ENCODE results near the gene ARID3B. TPM values are rescaled to one million over a fixed set of nuclear protein-coding genes. Genes with fewer than 3 reads are reported as not detected.

The ARID3B gene
- polyA plus RNA-seq, 1 of the 3 experiments (the other 2 are of a cell fraction): 3.0 TPM

DNA sequence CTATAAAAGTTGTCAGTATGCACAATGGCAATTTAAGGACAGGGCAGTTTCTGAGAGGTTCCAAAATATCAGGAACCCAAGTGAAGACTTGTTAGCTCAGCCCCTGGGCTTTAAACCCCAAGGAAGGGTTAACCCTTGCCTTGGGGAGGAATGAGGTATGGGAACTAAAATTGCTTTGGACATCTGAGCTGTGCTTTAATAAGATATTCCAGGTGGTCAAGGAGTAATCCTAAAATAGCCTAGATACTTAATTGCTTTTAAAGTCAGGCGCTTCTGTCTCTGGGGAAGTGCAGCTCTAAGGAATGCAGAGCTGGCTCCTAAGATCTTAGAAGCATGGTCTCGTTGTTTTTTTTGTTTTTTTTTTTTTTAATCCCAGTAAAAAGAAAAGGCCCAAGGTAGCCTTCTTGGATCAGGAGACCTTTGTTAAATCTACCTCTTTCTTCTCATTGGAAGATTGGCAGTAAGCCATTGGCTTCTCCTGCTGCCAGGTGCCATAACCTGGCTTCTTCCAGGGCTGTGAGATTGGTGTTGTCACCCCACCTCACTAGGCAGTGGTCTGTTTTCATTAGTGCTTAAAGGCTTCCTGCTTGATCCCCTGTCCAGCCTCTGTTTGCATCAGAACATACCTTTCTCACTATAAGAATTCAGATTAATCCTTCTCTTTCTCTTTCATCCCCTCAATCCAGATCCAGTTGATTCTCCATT is 24.5 kb downstream of the ARID3B start:
- H3K4me2 ChIP-seq: no peak overlapping the region
- H3K4me1 ChIP-seq (ENCODE audit: control insufficient read depth in 1 of 2, insufficient read depth in 2 of 2, low read depth in 1 of 2, low read length in 1 of 2): peaks cover 4 to 34% of the 10 kb centered on the region in 2 experiments; a peak in 3 of 4 replicates
- H3K27me3 ChIP-seq (ENCODE audit: insufficient read depth): no peaks in the 10 kb centered on the region
- H3K4me3 ChIP-seq (ENCODE audit: low read depth in 2 of 2, low read length in 1 of 2): no peak overlapping the region
- H3K79me2 ChIP-seq (ENCODE audit: insufficient read depth): no peaks in the 10 kb centered on the region
- no peaks in the 10 kb centered on the region for H3F3A ChIP-seq (replicated peaks; ENCODE audit: insufficient read depth)
- H3K9me3 ChIP-seq: no peaks in the 10 kb centered on the region
- no peaks in the 10 kb centered on the region for H3K9me2 ChIP-seq
- no peaks in the 10 kb centered on the region for H4K20me1 ChIP-seq (ENCODE audit: insufficient read depth)
- 59% methylated on average over 2 of the region's 2 CpGs for WGBS (ENCODE audit: low lambda C conversion rate)
- CTCF ChIA-PET: interaction anchor here (0.7 to 1.0 kb wide), 2 partner anchors 10 to 191 kb away, joined by 3 read pairs; no protein-coding TSS in a partner anchor
- H3K9ac ChIP-seq: no peak overlapping the region
- POLR2A ChIA-PET: interaction anchor here (0.6 kb wide), 1 partner anchor 11 kb away, joined by 4 read pairs; no protein-coding TSS in a partner anchor
- no peak for DNase-seq
- TF ChIP-seq, protein P1, sequence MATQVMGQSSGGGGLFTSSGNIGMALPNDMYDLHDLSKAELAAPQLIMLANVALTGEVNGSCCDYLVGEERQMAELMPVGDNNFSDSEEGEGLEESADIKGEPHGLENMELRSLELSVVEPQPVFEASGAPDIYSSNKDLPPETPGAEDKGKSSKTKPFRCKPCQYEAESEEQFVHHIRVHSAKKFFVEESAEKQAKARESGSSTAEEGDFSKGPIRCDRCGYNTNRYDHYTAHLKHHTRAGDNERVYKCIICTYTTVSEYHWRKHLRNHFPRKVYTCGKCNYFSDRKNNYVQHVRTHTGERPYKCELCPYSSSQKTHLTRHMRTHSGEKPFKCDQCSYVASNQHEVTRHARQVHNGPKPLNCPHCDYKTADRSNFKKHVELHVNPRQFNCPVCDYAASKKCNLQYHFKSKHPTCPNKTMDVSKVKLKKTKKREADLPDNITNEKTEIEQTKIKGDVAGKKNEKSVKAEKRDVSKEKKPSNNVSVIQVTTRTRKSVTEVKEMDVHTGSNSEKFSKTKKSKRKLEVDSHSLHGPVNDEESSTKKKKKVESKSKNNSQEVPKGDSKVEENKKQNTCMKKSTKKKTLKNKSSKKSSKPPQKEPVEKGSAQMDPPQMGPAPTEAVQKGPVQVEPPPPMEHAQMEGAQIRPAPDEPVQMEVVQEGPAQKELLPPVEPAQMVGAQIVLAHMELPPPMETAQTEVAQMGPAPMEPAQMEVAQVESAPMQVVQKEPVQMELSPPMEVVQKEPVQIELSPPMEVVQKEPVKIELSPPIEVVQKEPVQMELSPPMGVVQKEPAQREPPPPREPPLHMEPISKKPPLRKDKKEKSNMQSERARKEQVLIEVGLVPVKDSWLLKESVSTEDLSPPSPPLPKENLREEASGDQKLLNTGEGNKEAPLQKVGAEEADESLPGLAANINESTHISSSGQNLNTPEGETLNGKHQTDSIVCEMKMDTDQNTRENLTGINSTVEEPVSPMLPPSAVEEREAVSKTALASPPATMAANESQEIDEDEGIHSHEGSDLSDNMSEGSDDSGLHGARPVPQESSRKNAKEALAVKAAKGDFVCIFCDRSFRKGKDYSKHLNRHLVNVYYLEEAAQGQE (IDR thresholded peaks at IDR 0.05; ENCODE audit: low read depth, low read length): no peak
- TF ChIP-seq JUND (IDR thresholded peaks at IDR 0.05) (no peak), RAD21 (IDR thresholded peaks at IDR 0.05; ENCODE audit: low read length) (no peak), FOXM1 (IDR thresholded peaks at IDR 0.05; ENCODE audit: low read depth) (no peak), GATA2 (CRISPR knock-in tag; IDR thresholded peaks at IDR 0.05) (no peak), SMC3 (IDR thresholded peaks at IDR 0.05; ENCODE audit: low read depth, low read length) (no peak)
- TF ChIP-seq, protein P2, sequence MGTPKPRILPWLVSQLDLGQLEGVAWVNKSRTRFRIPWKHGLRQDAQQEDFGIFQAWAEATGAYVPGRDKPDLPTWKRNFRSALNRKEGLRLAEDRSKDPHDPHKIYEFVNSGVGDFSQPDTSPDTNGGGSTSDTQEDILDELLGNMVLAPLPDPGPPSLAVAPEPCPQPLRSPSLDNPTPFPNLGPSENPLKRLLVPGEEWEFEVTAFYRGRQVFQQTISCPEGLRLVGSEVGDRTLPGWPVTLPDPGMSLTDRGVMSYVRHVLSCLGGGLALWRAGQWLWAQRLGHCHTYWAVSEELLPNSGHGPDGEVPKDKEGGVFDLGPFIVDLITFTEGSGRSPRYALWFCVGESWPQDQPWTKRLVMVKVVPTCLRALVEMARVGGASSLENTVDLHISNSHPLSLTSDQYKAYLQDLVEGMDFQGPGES (IDR thresholded peaks at IDR 0.05; ENCODE audit: low read depth, low read length): no peak
- no peaks in the 10 kb centered on the region for H3K36me3 ChIP-seq (replicated peaks in 1 of 2; ENCODE audit: control insufficient read depth in 1 of 2, insufficient read depth in 2 of 2, low read length in 1 of 2)
- H3K27ac ChIP-seq (ENCODE audit: low read depth in 2 of 2, low read length in 1 of 2): no peak overlapping the region
- no peak overlapping the region for H2AFZ ChIP-seq (ENCODE audit: low read depth)

DNA sequence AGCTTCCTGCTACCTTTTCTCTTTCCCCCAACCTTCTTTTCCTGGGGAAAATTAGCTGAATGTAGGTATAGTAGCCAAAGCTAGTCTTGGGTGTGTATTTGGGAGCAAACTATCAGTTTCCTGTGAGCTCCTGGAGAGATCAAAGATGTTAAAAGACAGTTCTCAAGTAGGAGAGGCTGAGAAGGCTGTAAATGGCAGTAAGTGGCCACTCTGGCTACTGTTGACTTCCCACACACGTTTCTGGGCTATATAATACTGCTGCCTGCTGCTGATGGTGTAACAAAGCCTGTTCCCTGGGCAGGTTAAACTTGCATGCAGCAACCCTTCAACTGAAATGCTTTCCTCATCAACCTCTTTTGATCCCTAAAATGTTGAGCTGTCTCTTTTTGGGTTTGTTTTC is 27.6 kb downstream of the ARID3B start:
- ChIA-PET POLR2A (no interaction called here), CTCF (interaction anchor here (0.8 to 1.3 kb wide), 6 partner anchors 13 to 196 kb away, joined by 3 to 5 read pairs (median 4); no protein-coding TSS in a partner anchor)
- no peaks in the 10 kb centered on the region for H3F3A ChIP-seq (replicated peaks; ENCODE audit: insufficient read depth)
- no peak overlapping the region for H3K4me2 ChIP-seq
- H3K4me3 ChIP-seq (ENCODE audit: low read depth in 2 of 2, low read length in 1 of 2): no peak overlapping the region
- H3K9ac ChIP-seq: no peak overlapping the region
- no peaks in the 10 kb centered on the region for H3K9me2 ChIP-seq
- no peaks in the 10 kb centered on the region for H4K20me1 ChIP-seq (ENCODE audit: insufficient read depth)
- H3K4me1 ChIP-seq (ENCODE audit: control insufficient read depth in 1 of 2, insufficient read depth in 2 of 2, low read depth in 1 of 2, low read length in 1 of 2): peaks cover 4 to 43% of the 10 kb centered on the region in 2 experiments; a peak in 3 of 4 replicates
- no peaks in the 10 kb centered on the region for H3K9me3 ChIP-seq
- no peak overlapping the region for H3K27ac ChIP-seq (ENCODE audit: low read depth in 2 of 2, low read length in 1 of 2)
- 73% methylated on average over 1 of the region's 1 CpG for WGBS (ENCODE audit: low lambda C conversion rate)
- H3K36me3 ChIP-seq (replicated peaks in 1 of 2; ENCODE audit: control insufficient read depth in 1 of 2, insufficient read depth in 2 of 2, low read length in 1 of 2): peaks cover 4 to 5% of the 10 kb centered on the region in 2 experiments
- no peaks in the 10 kb centered on the region for H3K79me2 ChIP-seq (ENCODE audit: insufficient read depth)
- no peak overlapping the region for H2AFZ ChIP-seq (ENCODE audit: low read depth)
- TF ChIP-seq FOSL2 (IDR thresholded peaks at IDR 0.05; ENCODE audit: borderline replicate concordance, low read depth) (no peak), MXI1 (IDR thresholded peaks at IDR 0.05; ENCODE audit: low read depth, low read length) (no peak), SMC3 (IDR thresholded peaks at IDR 0.05; ENCODE audit: low read depth, low read length) (no peak), MEF2A (IDR thresholded peaks at IDR 0.05; ENCODE audit: borderline replicate concordance, low read depth) (no peak), RCOR1 (IDR thresholded peaks at IDR 0.05; ENCODE audit: low read length) (no peak), TEAD4 (IDR thresholded peaks at IDR 0.05; ENCODE audit: borderline replicate concordance, insufficient read depth) (no peak), FOXJ3 (CRISPR knock-in tag; IDR thresholded peaks at IDR 0.05) (no peak), POLR2AphosphoS5 (IDR thresholded peaks at IDR 0.05; ENCODE audit: low read depth, low read length) (no peak), RAD21 (IDR thresholded peaks at IDR 0.05; ENCODE audit: low read length) (no peak), GABPA (IDR thresholded peaks at IDR 0.05; ENCODE audit: low read depth) (no peak)
- TF ChIP-seq, protein P3, sequence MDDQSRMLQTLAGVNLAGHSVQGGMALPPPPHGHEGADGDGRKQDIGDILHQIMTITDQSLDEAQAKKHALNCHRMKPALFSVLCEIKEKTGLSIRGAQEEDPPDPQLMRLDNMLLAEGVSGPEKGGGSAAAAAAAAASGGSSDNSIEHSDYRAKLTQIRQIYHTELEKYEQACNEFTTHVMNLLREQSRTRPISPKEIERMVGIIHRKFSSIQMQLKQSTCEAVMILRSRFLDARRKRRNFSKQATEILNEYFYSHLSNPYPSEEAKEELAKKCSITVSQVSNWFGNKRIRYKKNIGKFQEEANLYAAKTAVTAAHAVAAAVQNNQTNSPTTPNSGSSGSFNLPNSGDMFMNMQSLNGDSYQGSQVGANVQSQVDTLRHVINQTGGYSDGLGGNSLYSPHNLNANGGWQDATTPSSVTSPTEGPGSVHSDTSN (IDR thresholded peaks at IDR 0.05): no peak
- TF ChIP-seq, protein P4, sequence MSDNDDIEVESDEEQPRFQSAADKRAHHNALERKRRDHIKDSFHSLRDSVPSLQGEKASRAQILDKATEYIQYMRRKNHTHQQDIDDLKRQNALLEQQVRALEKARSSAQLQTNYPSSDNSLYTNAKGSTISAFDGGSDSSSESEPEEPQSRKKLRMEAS (IDR thresholded peaks at IDR 0.05; ENCODE audit: low read depth): no peak
- TF ChIP-seq, protein P1 (IDR thresholded peaks at IDR 0.05; ENCODE audit: low read depth, low read length): no peak
- H3K27me3 ChIP-seq (ENCODE audit: insufficient read depth): no peaks in the 10 kb centered on the region
- no peak for DNase-seq

Data from SK-N-SH (cell line).